ENCODE measurements around the gene TEDC1.

GRCh38 chr14:105529569-105530284 is 38.7 kb downstream of the TEDC1 start:
- TF ChIP-seq CTCF (IDR thresholded peaks at IDR 0.05; ENCODE audit: low read length) (no peak), EZH2phosphoT487 (IDR thresholded peaks at IDR 0.05; ENCODE audit: low read length) (no peak)
